ENCODE measurements around the gene GTF2IRD1.
"Not testable (repeated sequence)": the region's sequence is repeated elsewhere in the genome, so short reads cannot be mapped to it uniquely, and the experiment has no call there.

GTF2IRD1 gene

DNA sequence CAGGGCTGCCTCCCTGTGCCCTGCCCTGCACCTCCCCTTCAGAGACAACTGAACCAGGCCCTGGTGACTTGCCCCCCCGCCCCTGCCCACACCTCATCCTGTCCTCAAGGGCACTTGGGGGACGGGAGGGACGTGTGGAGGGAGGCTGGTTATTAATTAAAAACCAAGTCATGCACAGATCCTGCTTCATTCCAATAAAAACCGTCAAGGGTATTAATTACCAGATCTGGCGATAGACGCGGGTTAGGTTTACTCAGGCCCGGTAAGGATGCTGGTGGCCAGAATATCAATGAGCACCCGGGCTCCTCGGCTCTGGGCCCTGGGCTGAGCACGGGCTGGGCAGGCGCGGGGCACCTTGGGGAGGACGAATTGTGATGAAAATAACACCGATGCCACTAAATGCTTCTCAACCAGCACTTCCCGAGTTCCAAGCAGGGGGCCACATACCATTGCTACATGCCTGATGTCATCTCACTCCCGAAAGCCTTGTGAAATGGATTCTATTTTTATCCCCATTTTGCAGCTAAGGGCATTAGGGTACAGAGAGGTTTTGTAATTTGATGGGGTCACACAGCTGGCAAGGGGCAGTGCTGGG, 24.5 kb upstream of the GTF2IRD1 start:
- in situ Hi-C loops (cut with MboI; ENCODE audit: low sequenced_read_pairs) = loop anchor here (10.0 kb wide), 1 partner anchor 136 kb away; no protein-coding TSS in a partner anchor

DNA sequence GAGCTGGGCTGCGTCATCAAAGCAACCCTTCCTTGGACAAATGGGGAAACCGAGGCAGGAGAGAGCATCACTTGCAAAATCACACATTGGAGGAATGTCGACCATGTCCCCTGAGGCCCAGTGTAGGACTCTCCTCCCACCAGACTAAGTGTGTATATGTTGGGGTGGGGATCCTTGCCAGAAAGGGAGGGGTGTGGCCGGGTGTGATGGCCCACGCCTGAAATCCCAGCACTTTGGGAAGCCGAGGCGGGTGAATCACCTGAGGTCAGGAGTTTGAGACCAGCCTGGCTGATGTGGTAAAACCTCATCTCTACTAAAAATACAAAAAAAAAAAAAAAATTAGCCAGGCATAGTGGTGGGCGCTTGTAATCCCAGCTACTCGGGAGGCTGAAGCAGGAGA, 23.3 kb upstream of the GTF2IRD1 start:
- in situ Hi-C loops (cut with MboI; ENCODE audit: low sequenced_read_pairs) = not testable (repeated sequence)

DNA sequence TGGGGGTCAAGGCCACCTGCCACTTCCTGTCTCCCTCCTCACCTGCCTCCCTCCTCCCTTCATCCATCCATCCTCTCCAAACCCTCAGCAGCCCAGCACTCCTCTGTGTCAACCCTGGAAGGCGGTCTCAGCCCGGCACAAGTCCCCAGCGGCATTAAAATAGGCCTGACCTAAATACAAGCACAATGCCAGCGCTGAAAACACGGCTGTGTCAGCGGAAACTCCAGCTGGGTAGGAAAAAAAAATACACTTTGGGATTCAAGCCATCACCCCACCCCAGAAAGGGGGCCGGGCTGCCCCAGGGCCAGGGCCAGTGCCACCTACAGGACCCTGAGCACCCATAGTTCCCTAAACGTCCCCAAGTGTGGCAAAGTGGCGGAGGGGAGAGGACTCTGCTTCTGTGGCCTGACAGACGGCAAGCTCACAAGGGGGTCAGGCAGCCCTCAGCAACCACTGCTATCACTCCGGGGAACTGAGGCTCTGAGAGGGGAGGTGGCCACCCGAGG, 22.7 kb upstream of the GTF2IRD1 start:
- in situ Hi-C loops (cut with MboI; ENCODE audit: low sequenced_read_pairs) = no loop called here

DNA sequence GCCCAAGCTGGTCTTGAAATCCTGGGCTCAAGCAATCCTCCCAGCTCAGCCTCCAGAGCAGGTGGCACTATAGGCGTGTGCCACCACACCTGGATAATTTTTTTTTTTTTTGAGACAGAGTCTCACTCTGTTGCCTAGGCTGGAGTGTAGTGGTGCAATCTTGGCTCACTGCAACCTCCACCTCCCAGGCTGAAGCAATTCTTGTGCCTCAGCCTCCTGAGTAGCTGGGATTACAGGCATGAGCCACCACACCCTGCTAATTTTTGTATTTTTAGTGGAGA, 16.5 kb upstream of the GTF2IRD1 start:
- in situ Hi-C loops (cut with MboI; ENCODE audit: low sequenced_read_pairs) = not testable (repeated sequence)

DNA sequence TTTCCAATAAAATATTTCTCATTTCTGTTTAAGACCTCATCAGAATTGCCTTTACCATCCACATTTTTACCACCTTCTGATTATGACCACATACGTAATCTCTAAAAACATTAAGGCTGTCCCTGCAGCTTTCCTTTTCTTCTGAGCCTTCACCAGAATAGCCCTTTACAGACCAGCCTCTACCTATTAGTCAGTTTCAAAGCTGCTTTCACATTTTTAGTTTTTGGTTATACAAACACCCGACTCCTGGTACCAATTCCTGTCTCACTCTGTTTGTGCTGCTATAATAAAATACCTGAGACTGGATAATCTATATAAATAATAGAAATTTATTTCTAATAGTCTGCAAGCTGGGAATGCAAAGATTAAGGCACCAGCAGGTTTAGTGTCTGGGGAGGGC, 15.4 kb upstream of the GTF2IRD1 start:
- in situ Hi-C loops (cut with MboI; ENCODE audit: low sequenced_read_pairs) = no loop called here

DNA sequence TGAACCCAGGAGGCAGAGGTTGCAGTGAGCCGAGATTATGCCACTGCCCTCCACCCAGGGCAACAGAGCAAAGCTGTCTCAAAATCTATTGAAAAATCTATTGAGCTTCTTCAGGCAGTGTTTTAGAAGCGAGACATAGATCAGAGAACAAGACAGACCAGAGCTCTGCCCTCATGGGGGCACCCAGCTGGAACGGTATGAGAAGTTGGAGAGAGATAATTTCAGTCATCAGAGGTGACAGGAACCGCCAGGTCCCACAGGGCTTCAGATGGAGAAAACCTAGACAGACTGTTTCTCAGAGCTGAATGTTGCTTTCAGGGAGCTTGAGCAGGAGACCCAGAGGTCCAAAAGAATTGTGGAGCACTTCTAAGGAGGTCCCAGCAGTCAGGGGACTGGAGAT, 14.2 kb upstream of the GTF2IRD1 start:
- in situ Hi-C loops (cut with MboI; ENCODE audit: low sequenced_read_pairs) = no loop called here

DNA sequence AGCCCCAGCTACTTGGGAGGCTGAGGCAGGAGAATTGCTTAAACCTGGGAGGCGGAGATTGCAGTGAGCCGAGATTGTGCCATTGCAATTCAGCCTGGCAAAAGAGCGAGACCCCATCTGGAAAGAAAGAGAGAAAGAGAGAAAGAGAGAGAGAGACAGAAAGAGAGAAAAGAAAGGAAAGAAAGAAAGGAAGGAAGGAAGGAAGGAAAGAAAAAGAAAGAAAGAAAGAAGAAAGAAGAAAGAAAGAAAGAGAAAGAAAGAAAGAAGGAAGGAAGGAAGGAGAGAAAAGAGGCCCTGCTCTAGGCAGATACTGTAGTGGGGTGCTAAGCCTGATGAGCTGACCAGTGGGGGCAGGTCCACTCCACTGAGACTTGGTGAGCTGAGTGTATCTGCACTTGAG, 13.6 kb upstream of the GTF2IRD1 start:
- in situ Hi-C loops (cut with MboI; ENCODE audit: low sequenced_read_pairs) = not testable (repeated sequence)

DNA sequence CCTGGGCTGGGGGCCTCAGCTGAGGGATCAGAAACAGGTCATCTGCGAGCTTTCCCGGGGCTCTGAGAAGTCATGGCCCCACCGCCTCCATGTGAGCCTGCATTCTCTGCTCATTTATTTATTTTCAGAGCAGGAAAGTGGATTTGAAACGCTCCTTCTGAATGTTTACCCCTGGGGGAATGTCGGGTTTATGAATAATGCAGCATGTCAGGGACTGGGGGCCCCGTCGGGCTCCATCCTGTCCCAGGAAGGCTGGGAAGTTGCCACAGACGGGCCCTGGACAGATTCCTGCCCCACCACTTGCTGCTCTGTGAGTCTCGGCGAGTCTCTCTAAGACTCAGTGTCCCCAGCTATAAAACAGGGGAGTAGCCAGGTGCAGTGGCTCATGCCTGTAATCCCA, 11.9 kb upstream of the GTF2IRD1 start:
- in situ Hi-C loops (cut with MboI; ENCODE audit: low sequenced_read_pairs) = no loop called here

DNA sequence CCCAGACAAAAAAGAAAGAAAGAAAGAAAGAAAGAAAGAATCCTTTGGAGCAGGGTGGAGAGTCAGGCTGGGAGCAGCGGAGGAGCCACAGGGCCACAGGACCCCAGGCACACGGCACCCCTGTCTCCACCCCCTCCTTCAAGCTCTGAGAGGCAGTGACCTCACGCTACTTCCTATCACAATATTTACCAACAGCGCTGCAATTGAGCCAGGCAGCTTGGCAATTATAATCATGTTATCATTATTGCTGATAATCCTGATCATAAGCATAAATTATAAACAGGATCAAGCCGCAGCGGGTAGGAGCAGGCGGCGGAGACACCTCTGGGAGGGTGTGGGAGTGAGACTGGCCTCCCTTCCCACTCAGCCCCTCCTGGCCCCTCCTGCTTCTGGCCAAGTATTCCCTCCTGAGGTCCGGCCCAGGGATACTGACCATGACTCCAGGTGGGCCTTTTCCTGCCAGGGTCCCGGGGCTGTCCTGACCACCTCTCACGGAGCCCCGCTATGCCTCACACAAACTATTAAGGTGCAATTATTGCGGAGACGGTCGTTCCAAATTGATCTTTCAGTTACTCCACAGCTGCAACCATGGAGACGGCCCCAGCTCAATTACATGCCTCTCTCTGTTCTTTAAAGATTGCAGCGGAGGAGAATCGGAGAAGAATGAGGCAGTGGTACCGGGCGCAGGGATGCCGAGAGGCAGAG, 10.0 kb upstream of the GTF2IRD1 start:
- in situ Hi-C loops (cut with MboI; ENCODE audit: low sequenced_read_pairs) = no loop called here

DNA sequence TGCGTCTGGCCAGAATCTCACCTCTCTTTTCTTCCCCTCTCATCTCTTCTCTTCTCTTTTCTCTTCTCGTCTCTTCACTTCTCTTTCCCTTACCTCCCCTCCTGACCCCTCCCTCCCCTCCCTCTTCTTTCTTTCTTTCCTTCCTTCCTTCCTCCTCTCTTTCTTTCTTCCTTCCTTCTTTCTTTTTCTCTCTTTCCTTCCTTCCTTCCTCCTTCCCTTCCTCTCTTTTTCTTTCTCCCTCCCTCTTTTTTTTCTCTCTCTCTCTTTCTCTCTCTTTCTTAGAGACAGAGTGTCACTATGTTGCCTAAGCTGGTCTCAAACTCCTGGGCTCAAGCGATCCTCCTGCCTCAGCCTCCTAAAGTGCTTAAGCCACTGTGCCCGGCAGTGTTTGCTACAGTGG, 4.6 kb upstream of the GTF2IRD1 start:
- in situ Hi-C loops (cut with MboI; ENCODE audit: low sequenced_read_pairs) = no loop called here

DNA sequence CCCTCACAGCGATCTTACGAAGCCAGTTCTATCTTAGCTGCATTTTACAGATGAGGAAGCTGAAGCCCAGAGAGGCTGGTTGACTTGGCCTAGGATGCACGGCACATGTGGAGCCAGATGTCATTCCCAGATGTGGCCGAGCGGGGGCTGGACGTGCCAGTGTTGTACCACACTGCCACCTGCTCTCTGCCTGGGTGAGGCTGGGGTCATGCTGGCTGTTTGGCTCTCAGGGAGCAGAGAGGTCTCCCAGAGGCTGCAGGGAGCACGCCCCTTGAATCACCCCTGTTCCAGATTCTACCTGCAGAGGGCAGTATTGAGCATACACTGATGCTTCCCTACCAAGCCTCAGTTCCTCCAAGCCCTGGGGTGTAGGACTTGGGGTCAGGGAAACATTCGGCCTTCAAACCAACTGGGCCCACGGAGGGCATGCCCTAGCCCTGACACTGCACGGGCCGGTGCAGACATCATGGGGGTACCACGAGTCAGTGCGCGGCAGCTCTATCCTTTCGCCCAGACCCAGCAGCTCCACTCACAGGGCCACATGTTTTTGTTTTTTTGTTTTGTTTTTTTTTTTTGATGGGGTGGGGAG, 3.8 kb upstream of the GTF2IRD1 start:
- in situ Hi-C loops (cut with MboI; ENCODE audit: low sequenced_read_pairs) = no loop called here

DNA sequence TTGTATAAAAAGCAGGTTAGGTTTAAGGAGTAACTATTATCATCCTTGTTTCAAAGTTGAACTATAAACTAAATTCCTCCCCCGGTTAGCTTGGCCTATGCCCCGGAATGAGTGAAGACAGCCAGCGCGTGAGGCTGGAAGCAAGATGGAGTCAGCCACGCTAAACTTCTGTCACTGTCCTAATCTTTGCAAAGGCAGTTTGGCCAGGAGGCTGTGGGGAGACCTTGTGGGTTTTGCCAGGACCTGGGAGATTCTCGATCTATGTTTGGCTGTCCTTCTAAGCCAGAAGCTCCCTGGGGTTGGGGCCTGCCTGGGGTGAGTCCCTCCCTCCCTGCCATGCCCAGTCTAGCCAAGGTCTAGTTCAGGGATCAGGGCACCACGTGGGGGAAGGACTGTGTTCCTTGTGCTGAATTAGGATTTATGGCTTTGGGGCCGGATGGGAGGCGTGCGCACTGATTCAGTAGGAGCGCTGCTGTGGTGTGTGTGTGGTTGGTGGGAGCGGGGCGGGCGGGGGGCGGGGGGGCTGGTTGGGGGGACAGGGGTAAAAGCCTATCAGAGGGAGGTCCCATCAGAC, 871 bp upstream of the GTF2IRD1 start:
- in situ Hi-C loops (cut with MboI; ENCODE audit: low sequenced_read_pairs) = no loop called here

DNA sequence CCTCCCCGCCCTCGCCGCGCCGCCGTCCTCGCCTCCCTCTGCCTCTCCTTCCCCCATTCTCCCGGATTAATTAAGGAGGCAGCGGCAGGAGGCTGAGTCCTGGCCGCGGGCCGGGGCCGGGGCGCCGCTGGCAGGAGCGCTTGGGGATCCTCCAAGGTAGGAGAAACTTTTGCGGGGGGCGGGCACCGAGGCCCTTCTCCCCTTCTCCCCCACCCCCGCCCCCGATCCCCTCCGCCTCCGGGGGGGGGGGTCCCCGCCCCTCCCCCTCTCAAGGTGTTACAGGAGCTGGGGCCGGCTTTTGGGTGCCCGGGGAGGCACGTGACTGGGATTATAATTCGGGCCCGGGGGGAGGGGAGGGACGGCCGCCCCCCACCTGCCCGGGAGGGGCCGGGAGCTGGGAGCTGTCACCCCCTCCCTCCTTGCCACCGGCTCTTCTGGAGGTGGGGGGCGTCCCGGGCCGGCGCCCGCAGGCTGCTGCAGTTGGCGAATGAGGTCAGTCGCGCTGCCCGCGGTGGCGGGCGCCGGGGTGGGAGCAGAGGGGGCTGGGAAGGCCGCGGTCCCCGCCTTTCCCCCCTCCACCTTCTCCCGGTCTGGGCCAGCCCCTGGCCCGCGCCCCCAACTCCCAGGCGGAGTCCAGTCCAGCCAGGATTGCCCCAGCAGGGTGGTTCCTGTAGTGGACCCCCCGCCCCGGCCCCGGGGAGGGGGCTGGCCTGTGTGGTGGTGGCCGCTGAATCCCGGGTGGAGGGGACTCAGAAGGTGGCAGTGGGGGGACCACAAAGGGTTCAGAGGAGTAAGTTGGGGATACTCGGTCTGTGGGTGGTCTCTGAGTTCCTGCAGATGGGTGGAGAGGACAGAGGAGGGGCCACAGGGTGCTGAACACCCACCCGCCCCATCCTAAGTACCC, 567 bp downstream of the GTF2IRD1 start:
- in situ Hi-C loops (cut with MboI; ENCODE audit: low sequenced_read_pairs) = no loop called here

DNA sequence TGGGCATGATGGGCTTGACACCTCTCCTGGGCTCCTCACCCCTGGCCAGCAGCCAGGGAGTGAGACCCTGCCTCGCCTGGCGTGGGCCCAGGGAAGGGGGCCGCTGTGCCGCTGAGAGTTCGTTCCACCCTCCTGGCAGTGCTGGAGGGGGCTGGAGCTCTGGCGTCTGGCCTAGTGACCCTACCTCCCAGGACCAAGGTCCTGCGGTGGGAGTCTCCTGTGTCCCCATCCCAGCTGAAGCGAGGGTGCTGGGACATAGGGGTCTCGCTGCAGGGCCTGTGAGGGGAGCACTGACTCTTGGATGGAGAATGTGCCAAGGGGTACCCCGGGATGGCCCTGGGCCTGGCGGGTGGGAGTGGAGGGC, 1.2 kb downstream of the GTF2IRD1 start:
- in situ Hi-C loops (cut with MboI; ENCODE audit: low sequenced_read_pairs) = no loop called here

DNA sequence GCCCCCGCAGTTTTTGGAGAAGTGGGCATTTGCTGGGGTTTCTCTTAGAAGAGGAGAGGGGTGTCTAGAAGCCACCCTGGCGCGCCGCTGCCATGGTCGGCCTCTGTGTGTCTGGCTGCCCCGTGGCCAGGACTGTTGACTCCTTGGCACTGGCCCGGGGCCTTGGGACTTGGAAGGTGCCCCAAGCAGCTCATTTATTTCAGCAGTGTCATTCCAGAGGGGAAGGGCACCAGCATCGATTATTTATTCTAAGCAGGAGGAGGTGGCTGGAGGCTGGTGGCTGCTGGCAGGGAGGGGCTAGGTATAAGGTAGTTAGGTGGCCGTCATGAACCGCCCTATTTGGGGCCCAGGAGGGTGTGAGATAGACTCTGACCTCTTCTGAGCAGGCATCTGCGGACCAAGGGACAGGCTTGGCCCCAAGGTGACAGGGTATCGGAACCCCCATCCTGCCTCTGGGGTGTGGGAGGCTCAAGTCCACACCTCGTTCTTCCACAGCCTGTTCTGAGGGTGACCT, 1.6 kb downstream of the GTF2IRD1 start:
- in situ Hi-C loops (cut with MboI; ENCODE audit: low sequenced_read_pairs) = no loop called here

DNA sequence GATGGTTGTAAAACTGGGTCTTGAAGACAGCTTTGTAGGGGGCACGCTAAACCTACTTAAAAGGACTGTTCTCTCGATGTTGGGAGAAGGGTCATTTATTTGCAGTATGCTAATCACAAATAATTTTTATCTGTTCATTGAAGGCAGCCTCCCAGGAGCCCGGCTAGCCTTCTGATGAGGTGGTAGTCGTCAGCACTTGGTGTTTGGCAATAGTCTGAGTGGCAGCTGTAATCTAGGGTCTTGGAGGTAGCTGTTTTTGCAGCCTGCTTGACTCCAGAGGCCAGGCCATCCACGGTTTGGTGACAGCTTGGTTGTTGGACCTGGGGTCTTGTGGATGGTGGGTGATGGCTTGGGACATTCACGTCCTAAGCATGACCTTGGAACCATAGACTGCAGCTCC, 2.2 kb downstream of the GTF2IRD1 start:
- in situ Hi-C loops (cut with MboI; ENCODE audit: low sequenced_read_pairs) = no loop called here

DNA sequence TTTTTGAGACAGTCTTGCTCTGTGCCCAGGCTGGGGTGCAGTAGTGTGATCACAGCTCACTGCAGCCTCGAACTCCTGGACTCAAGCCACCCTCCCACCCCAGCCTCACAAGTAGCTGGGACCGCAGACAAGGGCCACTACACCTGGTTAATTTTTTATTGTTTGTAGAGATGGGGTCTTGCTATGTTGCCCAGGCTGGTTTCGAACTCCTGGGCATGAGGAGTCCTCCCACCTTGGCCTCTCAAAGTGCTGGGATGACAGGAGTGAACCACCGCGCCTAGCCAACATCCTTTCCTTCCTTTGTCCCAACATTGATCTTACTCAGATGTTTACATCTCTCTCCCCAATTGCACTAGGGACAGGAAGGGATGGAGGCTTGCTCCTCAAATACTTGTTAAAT, 3.3 kb downstream of the GTF2IRD1 start:
- in situ Hi-C loops (cut with MboI; ENCODE audit: low sequenced_read_pairs) = no loop called here

DNA sequence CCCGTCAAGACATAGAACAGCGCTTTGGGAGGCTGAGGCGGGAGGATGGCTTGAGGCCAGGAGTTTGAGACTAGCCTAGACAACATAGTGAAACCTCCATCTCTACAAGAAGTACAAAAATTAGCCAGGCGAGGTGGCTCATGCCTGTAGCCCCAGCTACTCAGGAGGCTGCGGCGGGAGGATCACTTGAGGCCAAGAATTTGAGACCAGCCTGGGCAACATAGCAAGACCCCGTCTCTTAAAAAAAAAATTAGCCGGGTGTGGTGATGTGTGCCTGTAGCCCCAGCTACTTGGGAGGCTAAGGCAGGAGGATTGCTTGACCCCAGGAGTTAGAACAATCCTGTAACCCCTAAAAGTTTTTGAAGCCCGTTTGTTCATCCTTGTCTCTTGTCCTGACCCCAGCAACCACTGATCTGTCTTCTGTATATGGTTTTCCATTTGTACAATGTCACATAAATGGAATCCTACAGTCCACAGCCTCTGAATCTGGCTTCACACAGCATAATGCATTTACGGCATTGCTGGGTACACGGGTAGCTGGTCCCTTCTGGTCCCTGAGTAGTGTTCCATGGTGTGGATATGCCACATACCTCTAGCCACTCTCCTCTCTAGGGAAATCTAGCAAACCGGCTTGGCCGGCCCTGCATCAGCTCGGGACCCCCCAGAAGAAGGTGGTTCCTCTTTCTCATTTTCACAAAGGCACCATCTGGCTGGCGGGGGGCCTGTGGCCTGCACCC, 8.4 kb downstream of the GTF2IRD1 start:
- in situ Hi-C loops (cut with MboI; ENCODE audit: low sequenced_read_pairs) = loop anchor here (10.0 kb wide), 1 partner anchor 63 kb away; no protein-coding TSS in a partner anchor

DNA sequence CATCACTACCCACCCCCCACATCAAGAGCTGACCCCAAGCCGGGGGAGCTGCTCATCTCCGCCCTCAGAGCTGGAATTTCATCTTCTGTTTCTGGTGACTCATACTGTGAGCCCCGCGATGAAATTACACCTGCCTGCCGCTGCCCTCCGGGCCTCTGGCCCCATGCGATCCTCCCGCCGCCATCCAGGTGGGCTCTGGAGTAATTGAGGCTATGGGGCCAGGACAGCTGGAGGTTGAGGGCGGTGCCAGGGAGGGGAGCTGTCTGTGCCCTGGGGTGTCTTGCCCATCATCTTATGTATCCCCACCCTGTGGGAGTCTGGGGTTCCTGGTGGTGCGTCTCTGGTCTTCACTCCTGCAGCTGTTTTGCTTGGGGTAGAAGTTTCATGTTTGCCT, 9.0 kb downstream of the GTF2IRD1 start:
- in situ Hi-C loops (cut with MboI; ENCODE audit: low sequenced_read_pairs) = loop anchor here (10.0 kb wide), 1 partner anchor 62 kb away; no protein-coding TSS in a partner anchor

Measured in HL-60/S4 (cell line).